Transverse colon (tissue), 4 donors: Measurements from ENCODE around the gene GNAO1.

Source experiments
- EP300 ChIP-seq: sonication (generic); formaldehyde crosslinking; IDR thresholded peaks from one replicate; pipeline ENCODE4 v1.6.1; 2017; ENCODE audit warnings: antibody characterized with exemption, low read depth
- POLR2A ChIP-seq: fragments of 450-650 bp; IDR thresholded peaks from one replicate; pipeline ENCODE4 v1.6.1; 2016; ENCODE audit warnings: antibody characterized with exemption, mild to moderate bottlenecking, moderate library complexity
- POLR2AphosphoS5 ChIP-seq, 3 donors: sonication (generic); formaldehyde crosslinking; IDR thresholded peaks; one replicate each; pipeline ENCODE4 v1.6.1; 2016; ENCODE audit warnings: antibody characterized with exemption in 3 of 3
- TF ChIP-seq, protein P1 (sequence below), 5 experiments: fragments of 200-600 bp in 3 of 5; fragments of 450-650 bp in 2 of 5; sonication (generic) in 3 of 5; IDR thresholded peaks; 1 replicate in 2 of 5; 2 replicates in 3 of 5; pipeline ENCODE4 v1.5.1; 2016 to 2017; ENCODE audit warnings: antibody characterized with exemption in 5 of 5, inconsistent platforms in 3 of 5, mild to moderate bottlenecking in 2 of 5, moderate library complexity in 1 of 5

DNA sequence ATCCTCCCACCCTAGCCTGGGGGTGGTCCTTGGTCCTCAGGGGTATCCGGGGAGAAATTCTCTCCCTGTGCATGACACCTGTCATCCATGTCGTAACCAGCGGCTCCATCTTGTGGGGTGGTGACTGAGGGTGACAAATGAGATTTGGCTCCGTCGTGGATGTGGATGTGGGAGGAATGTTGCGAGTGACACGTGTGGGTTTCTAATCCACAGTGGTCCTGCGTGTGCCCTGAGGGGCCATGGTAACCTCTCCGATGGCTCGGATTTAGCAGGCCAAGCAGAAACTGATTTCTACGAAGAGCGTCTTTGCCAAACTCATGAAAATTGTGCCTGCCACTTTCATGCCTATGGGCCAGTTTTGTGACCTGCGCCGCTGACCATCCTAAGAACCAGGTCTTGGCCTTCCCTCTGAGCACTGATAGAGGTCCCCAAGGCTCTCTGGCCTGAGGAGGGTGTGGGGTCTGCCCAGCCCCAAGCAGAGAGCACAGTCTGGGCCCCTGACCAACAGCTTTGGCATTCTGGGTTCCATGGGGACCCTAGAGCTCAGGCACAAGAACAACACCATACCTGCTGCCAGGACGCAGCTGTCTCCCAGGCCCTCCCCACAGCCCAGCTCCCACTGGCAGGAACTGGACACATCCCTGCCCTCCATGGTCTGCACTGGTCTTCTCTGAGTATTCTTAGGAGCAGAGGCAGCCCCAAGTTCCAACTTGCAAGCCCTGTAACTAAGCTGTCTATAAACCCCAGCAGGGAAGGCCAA is 155.0 kb downstream of the GNAO1 start:
- TF ChIP-seq, protein P1, sequence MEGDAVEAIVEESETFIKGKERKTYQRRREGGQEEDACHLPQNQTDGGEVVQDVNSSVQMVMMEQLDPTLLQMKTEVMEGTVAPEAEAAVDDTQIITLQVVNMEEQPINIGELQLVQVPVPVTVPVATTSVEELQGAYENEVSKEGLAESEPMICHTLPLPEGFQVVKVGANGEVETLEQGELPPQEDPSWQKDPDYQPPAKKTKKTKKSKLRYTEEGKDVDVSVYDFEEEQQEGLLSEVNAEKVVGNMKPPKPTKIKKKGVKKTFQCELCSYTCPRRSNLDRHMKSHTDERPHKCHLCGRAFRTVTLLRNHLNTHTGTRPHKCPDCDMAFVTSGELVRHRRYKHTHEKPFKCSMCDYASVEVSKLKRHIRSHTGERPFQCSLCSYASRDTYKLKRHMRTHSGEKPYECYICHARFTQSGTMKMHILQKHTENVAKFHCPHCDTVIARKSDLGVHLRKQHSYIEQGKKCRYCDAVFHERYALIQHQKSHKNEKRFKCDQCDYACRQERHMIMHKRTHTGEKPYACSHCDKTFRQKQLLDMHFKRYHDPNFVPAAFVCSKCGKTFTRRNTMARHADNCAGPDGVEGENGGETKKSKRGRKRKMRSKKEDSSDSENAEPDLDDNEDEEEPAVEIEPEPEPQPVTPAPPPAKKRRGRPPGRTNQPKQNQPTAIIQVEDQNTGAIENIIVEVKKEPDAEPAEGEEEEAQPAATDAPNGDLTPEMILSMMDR (IDR thresholded peaks at IDR 0.05) = no peak
- no peak for TF ChIP-seq POLR2A
- TF ChIP-seq POLR2AphosphoS5 (IDR thresholded peaks at IDR 0.05) = no peak
- no peak for TF ChIP-seq EP300
